GM12878 (cell line): ENCODE data around the gene PPP2R1B.

Experiments used
- CEBPB ChIP-seq, 2 experiments: fragments of 150-350 bp in 1 of 2; IDR thresholded peaks; 2 replicates each; pipeline ENCODE4 v1.6.1; 2012 to 2014; ENCODE audit warnings: low read depth in 2 of 2, low read length in 2 of 2, borderline replicate concordance in 1 of 2, inconsistent platforms in 1 of 2
- CTCF ChIP-seq, 3 experiments: IDR thresholded peaks in 2 of 3; conservative IDR thresholded peaks in 1 of 3; 2 replicates each; pipeline ENCODE4 v1.5.1; 2011; ENCODE audit warnings: low read depth in 3 of 3, low read length in 3 of 3, mild to moderate bottlenecking in 3 of 3, control low read depth in 2 of 3, moderate library complexity in 2 of 3, inconsistent platforms in 1 of 3, mixed read lengths in 1 of 3; ENCODE audit not compliant: control insufficient read depth in 2 of 3, insufficient read depth in 1 of 3; ENCODE audit errors: extremely low read depth in 1 of 3
- EZH2 ChIP-seq: IDR thresholded peaks from 2 replicates; pipeline ENCODE4 v1.6.1; 2012; ENCODE audit warnings: low read depth, mild to moderate bottlenecking, control low read depth, inconsistent platforms, low read length, borderline replicate concordance; ENCODE audit not compliant: control insufficient read depth
- JUND ChIP-seq: IDR thresholded peaks from 2 replicates; pipeline ENCODE4 v1.6.1; 2012; ENCODE audit warnings: low read depth, mild to moderate bottlenecking, low read length, improper control_type of control experiment, moderate library complexity
- NBN ChIP-seq: fragments of 450-650 bp; IDR thresholded peaks from 2 replicates; pipeline ENCODE4 v1.6.1; 2016
- TAF1 ChIP-seq: IDR thresholded peaks from 2 replicates; pipeline ENCODE4 v1.6.1; 2011; ENCODE audit warnings: mild to moderate bottlenecking, low read depth, low read length, borderline replicate concordance
- YY1 ChIP-seq: IDR thresholded peaks from 2 replicates; pipeline ENCODE4 v1.6.1; 2011; ENCODE audit warnings: low read depth, mild to moderate bottlenecking, low read length
- TF ChIP-seq, protein P1 (sequence below): fragments of 450-650 bp; formaldehyde crosslinking; IDR thresholded peaks from 2 replicates; pipeline ENCODE4 v1.4.0; 2020; ENCODE audit warnings: mild to moderate bottlenecking, moderate library complexity
- TF ChIP-seq, protein P2 (sequence below): IDR thresholded peaks from 2 replicates; pipeline ENCODE4 v1.6.1; 2011; ENCODE audit warnings: low read depth, mild to moderate bottlenecking, low read length, moderate library complexity, borderline replicate concordance; ENCODE audit errors: extremely low read depth

DNA sequence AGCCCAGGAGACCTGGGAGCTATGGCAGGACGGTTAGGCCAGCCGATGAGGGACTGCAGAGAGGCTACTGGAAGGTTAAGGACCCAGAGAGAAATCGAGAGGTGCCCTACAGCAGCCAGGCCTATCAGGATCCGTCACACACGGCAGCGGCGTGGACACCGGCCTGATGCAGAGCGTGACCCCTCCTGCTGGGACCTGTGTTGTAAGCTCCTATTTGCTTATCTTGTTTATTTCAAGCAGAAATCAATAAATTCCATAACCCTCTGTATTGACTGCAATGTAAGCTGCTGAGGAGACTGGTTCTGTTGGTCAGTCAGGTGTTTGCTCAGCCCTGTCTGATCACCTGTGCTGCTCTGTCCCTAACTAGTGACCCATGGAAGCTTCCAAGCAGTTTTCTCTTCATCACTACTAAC is 39.9 kb downstream of the PPP2R1B start:
- TF ChIP-seq EZH2 (no peak), YY1 (no peak), NBN (no peak), CTCF (IDR thresholded peaks at IDR 0.05 in 2 of 3, conservative IDR thresholded peaks at IDR 0.05 in 1 of 3; ENCODE audit: control insufficient read depth in 2 of 3, extremely low read depth in 1 of 3, insufficient read depth in 1 of 3, low read depth in 3 of 3, low read length in 3 of 3) (no peak), JUND (no peak), CEBPB (IDR thresholded peaks at IDR 0.05; ENCODE audit: borderline replicate concordance in 1 of 2, low read depth in 2 of 2, low read length in 2 of 2) (no peak), TAF1 (no peak)
- TF ChIP-seq, protein P1, sequence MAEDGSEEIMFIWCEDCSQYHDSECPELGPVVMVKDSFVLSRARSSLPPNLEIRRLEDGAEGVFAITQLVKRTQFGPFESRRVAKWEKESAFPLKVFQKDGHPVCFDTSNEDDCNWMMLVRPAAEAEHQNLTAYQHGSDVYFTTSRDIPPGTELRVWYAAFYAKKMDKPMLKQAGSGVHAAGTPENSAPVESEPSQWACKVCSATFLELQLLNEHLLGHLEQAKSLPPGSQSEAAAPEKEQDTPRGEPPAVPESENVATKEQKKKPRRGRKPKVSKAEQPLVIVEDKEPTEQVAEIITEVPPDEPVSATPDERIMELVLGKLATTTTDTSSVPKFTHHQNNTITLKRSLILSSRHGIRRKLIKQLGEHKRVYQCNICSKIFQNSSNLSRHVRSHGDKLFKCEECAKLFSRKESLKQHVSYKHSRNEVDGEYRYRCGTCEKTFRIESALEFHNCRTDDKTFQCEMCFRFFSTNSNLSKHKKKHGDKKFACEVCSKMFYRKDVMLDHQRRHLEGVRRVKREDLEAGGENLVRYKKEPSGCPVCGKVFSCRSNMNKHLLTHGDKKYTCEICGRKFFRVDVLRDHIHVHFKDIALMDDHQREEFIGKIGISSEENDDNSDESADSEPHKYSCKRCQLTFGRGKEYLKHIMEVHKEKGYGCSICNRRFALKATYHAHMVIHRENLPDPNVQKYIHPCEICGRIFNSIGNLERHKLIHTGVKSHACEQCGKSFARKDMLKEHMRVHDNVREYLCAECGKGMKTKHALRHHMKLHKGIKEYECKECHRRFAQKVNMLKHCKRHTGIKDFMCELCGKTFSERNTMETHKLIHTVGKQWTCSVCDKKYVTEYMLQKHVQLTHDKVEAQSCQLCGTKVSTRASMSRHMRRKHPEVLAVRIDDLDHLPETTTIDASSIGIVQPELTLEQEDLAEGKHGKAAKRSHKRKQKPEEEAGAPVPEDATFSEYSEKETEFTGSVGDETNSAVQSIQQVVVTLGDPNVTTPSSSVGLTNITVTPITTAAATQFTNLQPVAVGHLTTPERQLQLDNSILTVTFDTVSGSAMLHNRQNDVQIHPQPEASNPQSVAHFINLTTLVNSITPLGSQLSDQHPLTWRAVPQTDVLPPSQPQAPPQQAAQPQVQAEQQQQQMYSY (CRISPR knock-in tag): no peak
- TF ChIP-seq, protein P2, sequence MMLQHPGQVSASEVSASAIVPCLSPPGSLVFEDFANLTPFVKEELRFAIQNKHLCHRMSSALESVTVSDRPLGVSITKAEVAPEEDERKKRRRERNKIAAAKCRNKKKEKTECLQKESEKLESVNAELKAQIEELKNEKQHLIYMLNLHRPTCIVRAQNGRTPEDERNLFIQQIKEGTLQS: no peak
